ENCODE measurements around the gene SRCIN1.

SRCIN1 gene

DNA sequence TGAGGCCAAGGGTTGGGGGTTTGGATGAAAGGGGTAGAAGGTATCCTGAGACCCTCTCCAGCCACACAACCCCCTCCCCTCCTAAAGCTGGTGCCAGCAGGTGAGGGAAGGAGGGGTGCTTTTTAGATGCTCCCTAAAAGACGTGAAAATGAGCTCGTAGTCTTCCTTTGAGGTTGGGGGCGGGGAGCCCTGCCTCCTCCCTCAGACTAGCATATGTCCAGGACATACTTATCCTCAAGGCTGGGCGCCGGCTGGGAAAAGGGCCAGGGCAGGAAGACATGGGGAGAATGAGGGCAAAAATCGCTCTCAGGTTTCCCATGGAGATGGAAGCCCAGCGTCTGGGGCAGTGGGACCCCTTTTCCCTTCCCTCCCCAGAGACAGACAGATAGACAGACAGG is 26.7 kb downstream of the SRCIN1 start:
- DNase-seq (ENCODE audit: low read depth) = no peak
- no peak for TF ChIP-seq CTCF (conservative IDR thresholded peaks at IDR 0.05; ENCODE audit: low read depth, low read length)
- no peak overlapping the region for H3K4me3 ChIP-seq (ENCODE audit: low read depth, low read length)

GRCh38 chr17:38578229-38579082 is 27.3 kb downstream of the SRCIN1 start:
- H3K4me3 ChIP-seq (ENCODE audit: low read depth, low read length) = no peak overlapping the region
- no peak for TF ChIP-seq CTCF (conservative IDR thresholded peaks at IDR 0.05; ENCODE audit: low read depth, low read length)
- no peak for DNase-seq (ENCODE audit: low read depth)

DNA sequence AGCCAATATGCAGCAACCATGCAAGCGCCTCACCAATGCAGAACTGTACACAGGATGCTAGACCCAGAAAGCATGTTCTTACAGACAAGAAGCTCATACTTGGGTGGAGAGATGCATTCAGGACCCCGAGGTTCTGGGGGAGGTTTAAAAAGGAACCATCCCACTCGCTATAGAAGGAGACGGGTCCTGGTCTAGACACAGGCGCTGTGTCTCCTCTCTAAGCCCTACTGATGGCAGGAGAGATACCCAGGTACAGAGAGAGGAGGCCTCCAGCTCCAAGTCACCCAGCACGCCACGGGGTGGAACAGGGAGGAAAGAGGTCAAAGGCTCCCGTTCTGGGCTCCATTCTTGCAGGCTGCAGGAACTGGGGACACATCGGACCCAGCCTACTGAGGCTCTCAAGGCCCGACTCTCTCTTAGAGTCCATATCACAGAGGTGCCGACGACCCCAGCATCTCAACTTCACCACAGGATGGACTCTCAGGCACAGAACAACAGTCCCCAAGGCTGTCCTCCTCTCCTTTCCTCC is 28.0 kb downstream of the SRCIN1 start:
- TF ChIP-seq CTCF (conservative IDR thresholded peaks at IDR 0.05; ENCODE audit: low read depth, low read length) = no peak
- DNase-seq (ENCODE audit: low read depth) = no peak
- H3K4me3 ChIP-seq (ENCODE audit: low read depth, low read length) = no peak overlapping the region

GRCh38 chr17:38577244-38577643 is 28.5 kb downstream of the SRCIN1 start:
- DNase-seq (ENCODE audit: low read depth) = no peak
- no peak overlapping the region for H3K4me3 ChIP-seq (ENCODE audit: low read depth, low read length)
- TF ChIP-seq CTCF (conservative IDR thresholded peaks at IDR 0.05; ENCODE audit: low read depth, low read length) = no peak

- TF ChIP-seq CTCF (conservative IDR thresholded peaks at IDR 0.05; ENCODE audit: low read depth, low read length) = no peak
- no peak overlapping the region for H3K4me3 ChIP-seq (ENCODE audit: low read depth, low read length)
- DNase-seq (ENCODE audit: low read depth) = no peak
Observed at GRCh38 chr17:38575781-38576180, 30.0 kb downstream of the SRCIN1 start.

GRCh38 chr17:38574712-38575111 is 31.0 kb downstream of the SRCIN1 start:
- no peak for TF ChIP-seq CTCF (conservative IDR thresholded peaks at IDR 0.05; ENCODE audit: low read depth, low read length)
- no peak overlapping the region for H3K4me3 ChIP-seq (ENCODE audit: low read depth, low read length)
- no peak for DNase-seq (ENCODE audit: low read depth)

All from choroid plexus epithelial cell (primary cell).